IMR-90 (cell line): ENCODE data around the gene KMT2C. TPM values are rescaled to one million over a fixed set of nuclear protein-coding genes. Genes with fewer than 3 reads are reported as not detected.
"Not testable (repeated sequence)": the region's sequence is repeated elsewhere in the genome, so short reads cannot be mapped to it uniquely, and the experiment has no call there.

Experiments used
- ATAC-seq: fragments of 200-7000 bp; cut with Tn5 transposase; 2 replicates; pipeline ENCODE4 v1.9.1; 2020; ENCODE audit warnings: low read depth, mild to moderate bottlenecking, moderate library complexity
- BruUV-seq: library from RNA; stranded (reverse); fragments of 400-500 nt; replicated peaks from 2 replicates; lab custom pipeline; 2021; lab: Mats Ljungman, UMichigan
- CTCF ChIA-PET: fragments of 300-600 bp; formaldehyde crosslinking; extraction: SDS; loops from one replicate; lab custom pipeline; 2021; ENCODE audit warnings: antibody characterized with exemption; lab: Yijun Ruan, JAX
- POLR2A ChIA-PET: fragments of 300-600 bp; sonication (Branson Sonifier 250); formaldehyde crosslinking; loops from one replicate; lab custom pipeline; 2022; ENCODE audit warnings: antibody characterized with exemption; ENCODE audit not compliant: unreplicated experiment; lab: Charles Lee
- DNase-seq: peaks from one replicate; pipeline ENCODE4 v3.0.0; 2013
- H2AFZ ChIP-seq: replicated peaks from 2 replicates; pipeline ENCODE3; 2013; ENCODE audit warnings: low read length, mild to moderate bottlenecking; ENCODE audit not compliant: poor library complexity
- H2AK5ac ChIP-seq: 2 replicates; pipeline ENCODE4 v1.6.1; 2013; ENCODE audit warnings: low read depth, low read length, inconsistent platforms
- H2AK9ac ChIP-seq: replicated peaks from 2 replicates; pipeline ENCODE3; 2013; ENCODE audit warnings: mild to moderate bottlenecking, low read depth, low read length, moderate library complexity; ENCODE audit not compliant: poor library complexity
- H2BK120ac ChIP-seq: 2 replicates; pipeline ENCODE4 v1.6.1; 2013; ENCODE audit warnings: low read depth, low read length, inconsistent platforms
- H2BK15ac ChIP-seq: 3 replicates; pipeline ENCODE4 v1.6.1; 2013; ENCODE audit warnings: low read depth, low read length, inconsistent platforms
- H2BK20ac ChIP-seq: 2 replicates; pipeline ENCODE4 v1.6.1; 2013; ENCODE audit warnings: low read depth, mild to moderate bottlenecking, inconsistent platforms, low read length, moderate library complexity
- H2BK5ac ChIP-seq: 2 replicates; pipeline ENCODE4 v1.6.1; 2013; ENCODE audit warnings: mild to moderate bottlenecking, low read depth, low read length, inconsistent platforms; ENCODE audit not compliant: poor library complexity, severe bottlenecking
- H3K14ac ChIP-seq: replicated peaks from 2 replicates; pipeline ENCODE4 v1.6.1; 2013; ENCODE audit warnings: low read depth, low read length, inconsistent platforms
- H3K18ac ChIP-seq: 2 replicates; pipeline ENCODE4 v1.6.1; 2013; ENCODE audit warnings: low read depth, low read length, control low read depth
- H3K23ac ChIP-seq: 2 replicates; pipeline ENCODE4 v1.6.1; 2013; ENCODE audit warnings: low read depth, low read length, inconsistent platforms
- H3K27ac ChIP-seq: 2 replicates; pipeline ENCODE4 v1.5.1; 2013; ENCODE audit warnings: mild to moderate bottlenecking, control low read depth, low read length; ENCODE audit not compliant: insufficient read depth
- H3K27me3 ChIP-seq: 2 replicates; pipeline ENCODE4 v1.6.1; 2013; ENCODE audit warnings: low read length; ENCODE audit not compliant: control insufficient read depth, insufficient read depth
- H3K36me3 ChIP-seq: 2 replicates; pipeline ENCODE4 v1.6.1; 2013; ENCODE audit warnings: low read length, mixed read lengths; ENCODE audit not compliant: control insufficient read depth, insufficient read depth
- H3K4ac ChIP-seq: 2 replicates; pipeline ENCODE4 v1.6.1; 2013; ENCODE audit warnings: low read depth, low read length, inconsistent platforms
- H3K4me1 ChIP-seq: 2 replicates; pipeline ENCODE4 v1.6.1; 2013; ENCODE audit warnings: low read length, mixed read lengths; ENCODE audit not compliant: control insufficient read depth, insufficient read depth
- H3K4me2 ChIP-seq: 2 replicates; pipeline ENCODE4 v1.6.1; 2013; ENCODE audit warnings: low read depth, mild to moderate bottlenecking, control low read depth, low read length, moderate library complexity
- H3K4me3 ChIP-seq: 2 replicates; pipeline ENCODE4 v1.5.1; 2013; ENCODE audit warnings: low read depth, mild to moderate bottlenecking, control low read depth, low read length, moderate library complexity; ENCODE audit not compliant: insufficient read depth
- H3K56ac ChIP-seq: 2 replicates; pipeline ENCODE4 v1.6.1; 2013; ENCODE audit warnings: low read length, inconsistent platforms; ENCODE audit not compliant: insufficient read depth; ENCODE audit errors: extremely low read depth
- H3K79me1 ChIP-seq, 2 experiments: 2 replicates each; pipeline ENCODE4 v1.6.1; 2013; ENCODE audit warnings: low read length in 2 of 2, inconsistent platforms in 1 of 2, low read depth in 1 of 2
- H3K9ac ChIP-seq: 2 replicates; pipeline ENCODE4 v1.6.1; 2013; ENCODE audit warnings: low read depth, low read length, control low read depth
- H3K9me1 ChIP-seq: 2 replicates; pipeline ENCODE4 v1.6.1; 2013; ENCODE audit warnings: low read length, inconsistent platforms; ENCODE audit not compliant: insufficient read depth
- H3K9me3 ChIP-seq: 2 replicates; pipeline ENCODE4 v1.6.1; 2013; ENCODE audit warnings: low read length; ENCODE audit not compliant: control insufficient read depth, insufficient read depth
- H4K20me1 ChIP-seq: 2 replicates; pipeline ENCODE4 v1.6.1; 2013; ENCODE audit warnings: low read length, inconsistent platforms; ENCODE audit not compliant: insufficient read depth
- H4K5ac ChIP-seq: 2 replicates; pipeline ENCODE4 v1.6.1; 2013; ENCODE audit warnings: mild to moderate bottlenecking, low read depth, low read length, control low read depth
- H4K8ac ChIP-seq, 2 experiments: 2 replicates each; pipeline ENCODE4 v1.6.1; 2013; ENCODE audit warnings: low read depth in 2 of 2, low read length in 2 of 2, control low read depth in 1 of 2, inconsistent platforms in 1 of 2
- H4K91ac ChIP-seq: 2 replicates; pipeline ENCODE4 v1.6.1; 2013; ENCODE audit warnings: low read depth, low read length, inconsistent platforms; ENCODE audit not compliant: insufficient read depth
- WGBS, 2 experiments: methylation state at CpG; one replicate each; pipeline versions ENCODE4 v1.1.5 to v1.1.7; 2013; ENCODE audit warnings: missing lambda C conversion rate in 2 of 2; ENCODE audit not compliant: insufficient read length in 1 of 2; ENCODE audit errors: extremely low coverage in 2 of 2; 5-methylcytosine and 5-hydroxymethylcytosine counted together
- dilution Hi-C: fragments of 300-500 bp; cut with HindIII; formaldehyde crosslinking; loops from one replicate; pipeline ENCODE4 v1.14.3; 2018; ENCODE audit warnings: low sequenced_read_pairs; ENCODE audit not compliant: unreplicated experiment
- in situ Hi-C: fragments of 300-500 bp; cut with MboI; formaldehyde crosslinking; loops from 3 replicates; pipeline ENCODE4 v1.14.3; 2019; ENCODE audit warnings: low sequenced_read_pairs, inconsistent platforms, mixed read lengths
- intact Hi-C: fragments of 100-400 bp; cut with micrococcal nuclease; formaldehyde crosslinking; loops from 2 replicates; pipeline ENCODE4 v1.10.0; 2022
- polyA plus RNA-seq, 3 experiments: library from polyadenylated mRNA; depleted of rRNA; stranded (reverse); fragments of >200 nt; gene quantifications; 2 replicates each; pipeline ENCODE4 v1.2.3, GENCODE V29; 2012; ENCODE audit warnings: low replicate concordance in 1 of 3
- total RNA-seq: library from RNA; depleted of rRNA; stranded (reverse); fragments of >200 nt; gene quantifications from 2 replicates; pipeline ENCODE4 v1.2.3, GENCODE V29; 2012

Gene KMT2C
- total and polyA plus RNA-seq, 2 of the 4 experiments (the other 2 are of a cell fraction), result 8.0 to 23.3 TPM

DNA sequence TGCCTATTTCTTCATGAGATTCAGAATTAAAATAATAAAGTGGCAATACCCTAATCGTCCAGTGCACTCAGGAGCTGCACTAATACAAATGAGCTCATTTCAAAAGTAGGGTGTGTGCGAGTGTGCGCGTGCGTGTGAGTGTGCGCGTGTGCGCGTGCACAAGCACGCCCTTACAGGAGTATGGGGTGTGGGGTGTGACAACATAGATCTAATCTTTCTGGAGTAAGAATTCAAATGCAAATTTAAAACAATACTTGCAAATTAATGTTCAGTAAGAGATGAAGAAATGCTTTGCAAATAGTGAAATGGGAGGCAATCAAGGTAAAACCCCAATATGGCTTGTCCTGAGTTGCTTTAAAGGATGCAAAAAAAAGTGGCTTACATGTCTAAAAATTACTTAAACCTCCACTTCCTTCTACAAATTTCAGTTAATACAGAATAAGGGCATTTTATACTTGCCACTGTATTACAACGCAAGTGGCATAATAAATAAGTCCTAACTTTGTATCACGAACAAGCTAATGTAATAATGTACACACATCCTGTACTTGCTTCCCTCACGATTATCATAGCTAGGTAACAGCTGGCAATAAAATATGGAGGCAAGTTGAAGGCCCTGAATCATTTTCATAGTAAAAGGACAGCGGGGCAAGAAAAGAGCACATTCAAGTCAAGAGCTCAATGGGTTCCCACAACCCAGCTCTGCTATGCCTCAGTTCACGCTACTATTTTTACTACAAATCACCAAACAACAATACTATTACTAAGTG lies 1.9 kb downstream of the KMT2C start:
- H2BK20ac ChIP-seq, H3K4me1 ChIP-seq, H2AK5ac ChIP-seq, H3K14ac ChIP-seq, ATAC-seq, H2BK120ac ChIP-seq, POLR2A ChIA-PET, H2BK15ac ChIP-seq, H4K8ac ChIP-seq, dilution Hi-C loops, H2AFZ ChIP-seq, H4K91ac ChIP-seq, H3K9me1 ChIP-seq, H4K5ac ChIP-seq, H3K18ac ChIP-seq, H3K27me3 ChIP-seq, H2AK9ac ChIP-seq, H3K79me1 ChIP-seq, H3K9me3 ChIP-seq, H3K56ac ChIP-seq, H2BK5ac ChIP-seq, H3K36me3 ChIP-seq, BruUV-seq, in situ Hi-C loops: not testable (repeated sequence)
- Histone ChIP-seq H3K4ac (0 out of 2 replicates have a peak overlapping the region, but pooled peaks have one; percentile 41), H3K4me3 (peak overlapping the region; percentile 71), H3K23ac (peak overlapping the region; percentile 41; the same call in 1 of the 2 replicates), H3K9ac (peak overlapping the region; percentile 81; the same call in 1 of the 2 replicates), H3K4me2 (peak overlapping the region; percentile 72), H4K20me1 (peaks cover 38% of the 10 kb centered on the region), H3K27ac (peak overlapping the region; percentile 74; the same call in 1 of the 2 replicates)
- CTCF ChIA-PET, result interaction anchor here (1.1 kb wide), 1 partner anchor 92 kb away, joined by 4 read pairs; no protein-coding TSS in a partner anchor
- intact Hi-C loops, result loop anchor here (2.0 to 10.0 kb wide), 3 partner anchors 229 to 273 kb away; partner anchors contain the start of gene XRCC2
- no CpG with 5 or more reads among the region's 15 CpGs for WGBS, 2 experiments
- peak; percentile 29 for DNase-seq

GRCh38 chr7:152432735-152433134 lies 3.1 kb downstream of the KMT2C start:
- H3K23ac ChIP-seq, H3K14ac ChIP-seq, DNase-seq, H3K9me3 ChIP-seq, H4K5ac ChIP-seq, H4K91ac ChIP-seq, H3K27ac ChIP-seq, H2BK5ac ChIP-seq, H3K4me1 ChIP-seq, H2BK15ac ChIP-seq, H3K4me3 ChIP-seq, H2BK120ac ChIP-seq, H3K9ac ChIP-seq, dilution Hi-C loops, H3K18ac ChIP-seq, H3K9me1 ChIP-seq, H3K4ac ChIP-seq, H4K8ac ChIP-seq, H3K36me3 ChIP-seq, H3K4me2 ChIP-seq, H2AFZ ChIP-seq, in situ Hi-C loops, ATAC-seq, H3K56ac ChIP-seq, H2AK9ac ChIP-seq, H3K27me3 ChIP-seq, POLR2A ChIA-PET, H2AK5ac ChIP-seq, CTCF ChIA-PET, H2BK20ac ChIP-seq, BruUV-seq: not testable (repeated sequence)
- Histone ChIP-seq H4K20me1 (peaks cover 47% of the 10 kb centered on the region), H3K79me1 (peaks cover 0 to 11% of the 10 kb centered on the region in 2 experiments; a peak in 2 of 4 replicates)
- 100% methylated on average over 2 of the region's 10 CpGs; no CpG with 5 or more reads in 1 of the 2 experiments for WGBS, 2 experiments
- intact Hi-C loops, result loop anchor here (10.0 kb wide), 2 partner anchors 228 to 242 kb away; partner anchors contain the start of gene XRCC2
